GM21381 (cell line): ENCODE data around the gene ARHGEF11.

Experiments used
- ATAC-seq: cut with Tn5 transposase; IDR thresholded peaks from one replicate; pipeline ENCODE4 v1.9.1; 2021; ENCODE audit warnings: mild to moderate bottlenecking, moderate library complexity; ENCODE audit not compliant: unreplicated experiment

ARHGEF11 gene

GRCh38 chr1:156913809-156914387 lies 131.6 kb downstream of the ARHGEF11 start:
- ATAC-seq, result no peak

DNA sequence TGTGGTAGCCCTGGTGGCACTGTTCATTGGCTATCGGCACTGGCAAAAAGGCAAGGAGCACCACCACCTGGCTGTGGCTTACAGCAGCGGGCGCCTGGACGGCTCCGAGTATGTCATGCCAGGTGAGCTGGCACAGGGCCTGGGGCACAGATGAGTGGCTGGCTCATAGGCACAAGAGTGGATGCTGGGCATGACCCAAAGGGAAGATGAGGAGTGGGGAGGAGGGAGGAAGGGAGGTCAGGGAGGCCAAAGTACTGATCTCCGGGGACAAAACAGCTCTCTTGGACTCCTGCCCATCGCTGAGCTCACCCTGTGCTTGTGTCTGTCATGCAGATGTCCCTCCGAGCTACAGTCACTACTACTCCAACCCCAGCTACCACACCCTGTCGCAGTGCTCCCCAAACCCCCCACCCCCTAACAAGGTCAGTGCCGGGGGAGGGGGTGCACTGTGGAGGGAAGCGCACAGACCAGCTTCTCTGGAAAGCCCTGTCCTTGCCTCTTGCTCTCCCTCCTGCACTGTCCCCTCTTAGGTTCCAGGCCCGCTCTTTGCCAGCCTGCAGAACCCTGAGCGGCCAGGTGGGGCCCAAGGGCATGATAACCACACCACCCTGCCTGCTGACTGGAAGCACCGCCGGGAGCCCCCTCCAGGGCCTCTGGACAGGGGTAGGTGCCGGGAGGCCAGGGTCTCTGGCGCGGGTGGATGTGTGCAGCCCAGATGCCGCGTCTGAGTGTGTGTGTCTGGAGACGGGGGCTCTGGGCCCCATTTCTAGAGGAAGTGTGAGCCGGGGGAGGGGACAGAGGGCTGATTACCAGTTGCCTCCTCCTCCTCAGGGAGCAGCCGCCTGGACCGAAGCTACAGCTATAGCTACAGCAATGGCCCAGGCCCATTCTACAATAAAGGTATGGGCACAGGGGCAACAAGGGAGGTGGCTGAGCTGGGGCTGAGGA lies 132.4 kb downstream of the ARHGEF11 start:
- ATAC-seq, result no peak

- no peak for ATAC-seq
These were observed 133.2 kb downstream of the ARHGEF11 start for GRCh38 chr1:156912310-156912709.

DNA sequence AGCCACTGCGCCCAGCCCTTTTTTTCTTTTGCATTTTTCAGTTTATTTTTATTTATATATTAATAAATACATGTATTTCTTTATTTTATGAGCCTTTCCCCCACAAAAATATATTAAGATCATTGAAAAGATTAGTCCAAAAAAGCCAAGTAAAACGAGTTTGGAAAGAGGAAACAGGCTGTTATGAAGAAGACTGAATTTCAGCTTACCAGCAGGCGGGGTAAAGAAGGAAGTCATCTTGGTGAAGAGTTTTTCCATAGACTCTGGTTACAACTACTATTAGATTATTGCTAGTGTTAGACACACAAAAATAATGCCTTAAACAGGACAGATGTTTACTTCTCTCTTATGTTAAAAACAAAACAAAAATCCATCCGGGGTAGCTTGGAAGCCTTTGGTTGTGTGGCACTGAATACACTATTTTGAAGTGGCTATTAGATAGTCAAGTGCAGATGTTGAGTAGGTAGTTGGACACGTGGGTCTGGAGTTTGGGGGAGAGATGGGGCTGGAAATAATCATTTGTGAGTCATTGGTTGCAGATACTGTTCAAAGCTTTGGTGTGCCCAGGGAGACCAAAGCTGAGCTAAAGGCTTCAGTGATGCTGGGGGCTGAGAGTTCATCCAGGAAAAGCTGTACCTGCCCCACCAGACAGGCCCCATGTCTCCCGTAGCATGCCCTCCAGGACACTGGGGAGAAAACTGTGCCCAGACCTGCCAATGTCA lies 133.8 kb downstream of the ARHGEF11 start:
- ATAC-seq, result no peak

GRCh38 chr1:156910309-156910782 lies 135.2 kb downstream of the ARHGEF11 start:
- ATAC-seq, result no peak

- no peak for ATAC-seq
These were observed 135.9 kb downstream of the ARHGEF11 start for GRCh38 chr1:156909671-156910070.

DNA sequence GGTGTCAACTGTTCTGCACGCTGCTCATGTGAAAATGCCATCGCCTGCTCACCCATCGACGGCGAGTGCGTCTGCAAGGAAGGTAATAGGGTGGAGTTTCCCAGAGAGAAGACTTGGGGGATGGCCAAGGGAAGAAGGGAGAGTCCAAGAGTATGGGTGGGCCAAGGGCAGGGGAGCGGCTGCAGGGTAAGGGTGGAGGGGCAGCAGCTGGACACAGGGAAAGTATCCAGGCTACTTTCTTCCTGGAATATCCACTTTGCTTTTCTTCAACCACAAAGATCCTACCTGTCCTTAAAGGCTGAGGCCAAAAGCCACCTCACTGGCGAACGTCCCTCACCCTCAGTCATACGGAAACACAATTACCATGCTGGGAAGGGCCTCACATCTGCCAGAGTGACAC lies 136.6 kb downstream of the ARHGEF11 start:
- no peak for ATAC-seq

GRCh38 chr1:156908541-156908940 lies 137.0 kb downstream of the ARHGEF11 start:
- ATAC-seq, result no peak

GRCh38 chr1:156906206-156906906 lies 139.2 kb downstream of the ARHGEF11 start:
- no peak for ATAC-seq

- ATAC-seq, result no peak
These were observed 139.9 kb downstream of the ARHGEF11 start for GRCh38 chr1:156905651-156906050.

- ATAC-seq, result no peak
These were observed 140.4 kb downstream of the ARHGEF11 start for GRCh38 chr1:156905176-156905575.

GRCh38 chr1:156904187-156904959 lies 141.2 kb downstream of the ARHGEF11 start:
- no peak for ATAC-seq

GRCh38 chr1:156903328-156904091 lies 142.0 kb downstream of the ARHGEF11 start:
- ATAC-seq, result no peak

GRCh38 chr1:156901966-156902915 lies 143.3 kb downstream of the ARHGEF11 start:
- ATAC-seq, result no peak

DNA sequence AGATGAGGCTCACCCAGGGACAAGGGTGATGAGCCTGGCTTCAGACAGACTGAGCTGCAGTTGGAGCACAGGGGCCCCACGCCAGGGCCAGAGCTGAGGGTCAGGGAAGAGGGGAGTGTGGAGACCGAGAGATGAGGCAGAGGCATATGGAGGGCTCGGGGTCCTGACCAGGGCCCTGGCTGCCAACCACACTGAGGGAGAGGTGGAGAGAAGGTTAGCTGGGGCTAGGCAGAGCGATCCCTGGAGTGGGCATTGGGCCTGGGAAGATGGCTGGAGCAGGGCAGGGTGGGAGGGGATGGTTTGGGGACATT lies 144.0 kb downstream of the ARHGEF11 start:
- no peak for ATAC-seq

GRCh38 chr1:156900896-156901589 lies 144.5 kb downstream of the ARHGEF11 start:
- no peak for ATAC-seq

- no peak for ATAC-seq
These were observed 145.4 kb downstream of the ARHGEF11 start for GRCh38 chr1:156899956-156900718.
